Glutamatergic neuron (in vitro differentiated cells): ENCODE results near the gene FOXO1. TPM values are rescaled to one million over a fixed set of nuclear protein-coding genes. Genes with fewer than 3 reads are reported as not detected.

Experiments used
- DNase-seq: peaks from one replicate; pipeline ENCODE4 v3.0.0; 2022
- H3K27ac Mint-ChIP-seq: one replicate; pipeline ENCODE4 v1.8.0; 2020; ENCODE audit warnings: mild to moderate bottlenecking, mixed read lengths, inconsistent platforms; ENCODE audit not compliant: unreplicated experiment
- H3K27me3 Mint-ChIP-seq: one replicate; pipeline ENCODE4 v1.8.0; 2020; ENCODE audit warnings: mild to moderate bottlenecking, moderate library complexity, mixed read lengths, inconsistent platforms; ENCODE audit not compliant: unreplicated experiment
- H3K36me3 Mint-ChIP-seq: one replicate; pipeline ENCODE4 v1.8.0; 2020; ENCODE audit warnings: mild to moderate bottlenecking, mixed read lengths, inconsistent platforms; ENCODE audit not compliant: unreplicated experiment
- H3K4me1 Mint-ChIP-seq: one replicate; pipeline ENCODE4 v1.8.0; 2020; ENCODE audit warnings: mild to moderate bottlenecking, low read depth, mixed read lengths, inconsistent platforms; ENCODE audit not compliant: unreplicated experiment
- H3K4me3 Mint-ChIP-seq: one replicate; pipeline ENCODE4 v1.8.0; 2020; ENCODE audit warnings: mild to moderate bottlenecking, mixed read lengths, inconsistent platforms; ENCODE audit not compliant: unreplicated experiment
- H3K9me3 Mint-ChIP-seq: one replicate; pipeline ENCODE4 v1.8.0; 2020; ENCODE audit warnings: mild to moderate bottlenecking, moderate library complexity, mixed read lengths, inconsistent platforms; ENCODE audit not compliant: unreplicated experiment
- total RNA-seq: library from RNA; stranded (reverse); fragmentation: NEBNext Ultra II Directional; extraction: Animal tissue kit (Norgen Biotek cat#: 25700); gene quantifications from one replicate; pipeline ENCODE4 v1.2.1, GENCODE V29; 2021; ENCODE audit not compliant: unreplicated experiment
- TF ChIP-seq, protein P1 (sequence below): fragments of 200-600 bp; sonication (generic); IDR thresholded peaks from one replicate; pipeline ENCODE4 v1.5.0; 2021; ENCODE audit not compliant: partially characterized antibody, unreplicated experiment

Gene FOXO1
- total RNA-seq, 1 donor from 2014 or later, result 1.4 TPM

DNA sequence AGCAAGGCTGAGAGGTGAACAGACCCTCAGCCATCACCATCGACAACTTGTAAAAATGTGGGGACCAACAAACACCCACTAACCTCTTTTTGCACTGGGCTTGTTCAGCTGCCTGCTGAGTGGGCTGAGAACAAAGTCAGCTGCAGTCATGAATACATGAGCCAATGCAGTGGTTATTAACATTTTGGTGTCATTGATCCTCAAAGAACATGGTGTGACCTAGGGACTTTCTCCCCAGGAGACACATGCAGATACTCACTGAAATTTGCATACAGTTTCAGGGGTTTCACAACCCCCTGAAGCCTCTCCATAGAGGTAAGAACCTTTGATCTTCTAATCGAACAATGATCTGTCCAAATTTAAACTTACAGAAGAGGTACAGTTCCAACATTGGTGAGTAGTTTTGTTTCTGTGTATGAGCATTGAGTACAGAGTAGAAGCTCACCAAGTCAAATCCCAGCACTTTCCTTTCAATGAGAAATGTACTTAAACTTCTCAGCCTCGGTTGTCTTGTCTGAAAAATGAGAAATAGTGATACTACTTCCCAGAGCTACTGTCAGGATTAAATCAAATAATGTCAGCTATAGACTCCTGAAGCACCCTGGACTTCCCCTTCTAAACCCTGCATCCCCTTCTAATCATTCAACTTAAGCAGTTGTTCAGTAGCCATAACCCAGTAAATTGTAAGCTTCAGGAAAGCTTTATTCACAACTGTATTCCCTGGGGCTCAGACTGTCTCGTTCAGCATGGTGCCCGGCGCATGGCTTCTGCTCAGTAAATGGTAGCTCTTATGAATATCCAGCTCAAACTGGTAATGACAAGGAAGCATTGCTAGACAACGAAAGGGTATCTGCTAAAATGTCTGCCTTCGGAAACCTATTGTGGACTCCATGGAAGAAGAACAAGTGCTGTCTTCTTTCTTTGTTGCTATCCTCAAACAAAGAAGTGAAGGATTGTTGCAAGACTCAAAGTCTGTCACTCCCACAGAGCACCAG is 148.7 kb downstream of the FOXO1 start:
- H3K36me3 Mint-ChIP-seq, result no peaks in the 10 kb centered on the region
- H3K9me3 Mint-ChIP-seq, result no peaks in the 10 kb centered on the region
- TF ChIP-seq, protein P1, sequence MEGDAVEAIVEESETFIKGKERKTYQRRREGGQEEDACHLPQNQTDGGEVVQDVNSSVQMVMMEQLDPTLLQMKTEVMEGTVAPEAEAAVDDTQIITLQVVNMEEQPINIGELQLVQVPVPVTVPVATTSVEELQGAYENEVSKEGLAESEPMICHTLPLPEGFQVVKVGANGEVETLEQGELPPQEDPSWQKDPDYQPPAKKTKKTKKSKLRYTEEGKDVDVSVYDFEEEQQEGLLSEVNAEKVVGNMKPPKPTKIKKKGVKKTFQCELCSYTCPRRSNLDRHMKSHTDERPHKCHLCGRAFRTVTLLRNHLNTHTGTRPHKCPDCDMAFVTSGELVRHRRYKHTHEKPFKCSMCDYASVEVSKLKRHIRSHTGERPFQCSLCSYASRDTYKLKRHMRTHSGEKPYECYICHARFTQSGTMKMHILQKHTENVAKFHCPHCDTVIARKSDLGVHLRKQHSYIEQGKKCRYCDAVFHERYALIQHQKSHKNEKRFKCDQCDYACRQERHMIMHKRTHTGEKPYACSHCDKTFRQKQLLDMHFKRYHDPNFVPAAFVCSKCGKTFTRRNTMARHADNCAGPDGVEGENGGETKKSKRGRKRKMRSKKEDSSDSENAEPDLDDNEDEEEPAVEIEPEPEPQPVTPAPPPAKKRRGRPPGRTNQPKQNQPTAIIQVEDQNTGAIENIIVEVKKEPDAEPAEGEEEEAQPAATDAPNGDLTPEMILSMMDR, result no peak
- H3K4me3 Mint-ChIP-seq, result no peak overlapping the region
- no peaks in the 10 kb centered on the region for H3K27me3 Mint-ChIP-seq
- H3K4me1 Mint-ChIP-seq, result no peaks in the 10 kb centered on the region
- no peak for DNase-seq
- H3K27ac Mint-ChIP-seq, result no peak overlapping the region

DNA sequence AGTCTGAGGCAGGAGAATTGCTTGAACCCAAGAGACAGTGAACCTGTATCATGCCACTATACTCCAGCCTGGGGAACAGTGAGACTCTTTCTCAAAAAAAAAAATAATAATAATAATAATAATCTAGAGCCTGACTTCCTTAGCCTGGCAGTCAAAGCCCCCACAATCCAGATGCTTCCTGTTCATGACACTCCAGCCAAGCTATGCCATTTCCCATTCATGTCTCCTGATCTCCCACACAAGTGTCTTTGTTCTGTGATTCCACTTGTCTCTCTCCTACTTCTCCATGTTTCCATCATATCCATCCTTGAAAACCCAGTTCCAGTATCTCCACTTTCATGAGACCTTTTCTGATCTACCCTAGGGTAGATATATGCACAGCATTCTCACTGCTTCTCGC is 150.7 kb downstream of the FOXO1 start:
- TF ChIP-seq, protein P1, result no peak
- DNase-seq, result no peak
- H3K36me3 Mint-ChIP-seq, result no peaks in the 10 kb centered on the region
- H3K27me3 Mint-ChIP-seq, result no peaks in the 10 kb centered on the region
- H3K4me1 Mint-ChIP-seq, result no peaks in the 10 kb centered on the region
- H3K27ac Mint-ChIP-seq, result no peak overlapping the region
- H3K9me3 Mint-ChIP-seq, result no peaks in the 10 kb centered on the region
- H3K4me3 Mint-ChIP-seq, result no peak overlapping the region

DNA sequence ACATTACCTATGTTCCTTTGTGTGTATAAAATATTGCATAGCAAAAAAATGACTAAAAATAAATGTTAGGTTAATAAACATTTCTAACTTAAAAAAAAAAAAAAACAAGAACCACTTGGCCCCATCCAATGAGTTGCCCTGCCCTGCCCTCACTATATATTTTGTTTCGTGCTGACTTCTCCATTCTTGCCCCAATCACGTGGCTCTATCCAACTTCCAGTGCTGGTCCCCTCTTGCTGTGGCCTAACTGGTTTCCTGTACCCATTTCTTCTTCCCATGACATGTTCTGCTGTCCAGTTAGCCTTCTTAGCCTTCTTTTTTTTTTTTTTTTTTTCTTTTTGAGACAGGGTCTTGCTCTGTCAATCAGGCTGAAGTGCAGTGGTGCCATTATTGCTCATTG is 151.6 kb downstream of the FOXO1 start:
- Mint-ChIP-seq H3K27me3 (no peaks in the 10 kb centered on the region), H3K4me1 (no peaks in the 10 kb centered on the region), H3K9me3 (no peaks in the 10 kb centered on the region), H3K4me3 (no peak overlapping the region), H3K36me3 (no peaks in the 10 kb centered on the region), H3K27ac (no peak overlapping the region)
- TF ChIP-seq, protein P1, result no peak
- DNase-seq, result no peak

DNA sequence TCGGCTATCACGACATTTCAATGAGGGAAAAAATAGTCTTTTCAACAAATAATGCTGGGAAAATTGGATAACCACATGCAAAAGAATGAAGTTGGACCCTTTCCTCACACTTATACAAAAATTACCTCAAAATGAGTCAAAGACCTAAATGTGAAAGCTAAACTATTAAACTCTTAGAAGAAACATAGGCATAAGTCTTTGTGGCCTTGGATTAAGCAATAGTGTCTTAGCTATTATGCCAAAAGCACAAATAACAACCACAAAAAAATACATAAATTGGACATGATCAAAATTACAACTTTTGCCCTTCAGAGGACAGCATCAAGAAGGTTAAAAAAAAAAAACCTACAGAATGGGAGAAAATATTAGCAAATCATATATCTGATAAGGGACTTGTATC is 156.6 kb downstream of the FOXO1 start:
- H3K27ac Mint-ChIP-seq, result no peak overlapping the region
- peaks cover 6% of the 10 kb centered on the region for H3K27me3 Mint-ChIP-seq
- H3K36me3 Mint-ChIP-seq, result no peaks in the 10 kb centered on the region
- H3K4me3 Mint-ChIP-seq, result no peak overlapping the region
- DNase-seq, result no peak
- no peaks in the 10 kb centered on the region for H3K4me1 Mint-ChIP-seq
- TF ChIP-seq, protein P1, result no peak
- no peaks in the 10 kb centered on the region for H3K9me3 Mint-ChIP-seq

DNA sequence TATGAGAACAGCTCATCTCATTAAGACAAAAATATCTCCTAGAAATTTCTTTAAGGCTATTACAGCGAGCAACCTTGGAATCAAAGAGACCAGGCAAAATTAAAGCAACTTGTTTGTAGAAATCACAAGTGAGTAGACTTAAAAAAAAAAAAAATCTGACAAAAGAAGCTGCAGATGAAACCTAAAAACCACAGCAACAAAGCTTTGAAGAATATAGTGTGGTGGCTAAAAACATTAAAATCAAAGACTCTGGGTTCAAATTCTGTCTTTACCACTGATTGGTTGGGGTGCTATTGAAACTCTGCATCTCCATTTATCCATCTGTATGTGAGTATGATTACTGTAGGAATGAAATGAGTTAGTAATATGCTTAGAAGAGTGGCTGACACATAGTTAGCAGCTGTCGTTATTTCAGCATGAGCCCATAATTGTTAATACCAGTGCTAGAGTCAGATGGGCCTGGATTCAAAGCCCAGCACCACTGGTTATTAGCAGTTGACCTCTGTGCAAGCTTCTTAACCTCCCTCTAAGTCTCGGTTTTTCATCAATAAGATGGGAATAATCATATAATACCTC is 157.6 kb downstream of the FOXO1 start:
- H3K9me3 Mint-ChIP-seq, result peaks cover 4% of the 10 kb centered on the region
- H3K4me3 Mint-ChIP-seq, result no peak overlapping the region
- TF ChIP-seq, protein P1, result no peak
- H3K4me1 Mint-ChIP-seq, result no peaks in the 10 kb centered on the region
- H3K36me3 Mint-ChIP-seq, result no peaks in the 10 kb centered on the region
- peaks cover 6% of the 10 kb centered on the region for H3K27me3 Mint-ChIP-seq
- no peak for DNase-seq
- H3K27ac Mint-ChIP-seq, result no peak overlapping the region
